Measurements from ENCODE around the gene NDRG3. TPM values are rescaled to one million over a fixed set of nuclear protein-coding genes. Genes with fewer than 3 reads are reported as not detected.

Gene NDRG3
- total RNA-seq, 1 donor from 2014 or later: 24.7 TPM

- H3K4me1 Mint-ChIP-seq (ENCODE audit: low read depth): peaks cover 6% of the 10 kb centered on the region
- no peak overlapping the region for H3K27ac Mint-ChIP-seq
- H3K36me3 Mint-ChIP-seq (ENCODE audit: insufficient read depth): no peaks in the 10 kb centered on the region
- H3K9me3 Mint-ChIP-seq (ENCODE audit: low read depth): no peaks in the 10 kb centered on the region
- TF ChIP-seq CTCF (IDR thresholded peaks at IDR 0.05; ENCODE audit: unreplicated experiment): no peak
- H3K27me3 Mint-ChIP-seq: no peaks in the 10 kb centered on the region
- DNase-seq (ENCODE audit: low spot score, unreplicated experiment): no peak
- no peak overlapping the region for H3K4me3 Mint-ChIP-seq (ENCODE audit: low read depth)
These were observed 117.8 kb downstream of the NDRG3 start for GRCh38 chr20:36628076-36628475.

- DNase-seq (ENCODE audit: low spot score, unreplicated experiment): no peak
- Mint-ChIP-seq H3K36me3 (ENCODE audit: insufficient read depth) (no peaks in the 10 kb centered on the region), H3K9me3 (ENCODE audit: low read depth) (no peaks in the 10 kb centered on the region), H3K4me3 (ENCODE audit: low read depth) (no peak overlapping the region), H3K27ac (no peak overlapping the region), H3K27me3 (no peaks in the 10 kb centered on the region), H3K4me1 (ENCODE audit: low read depth) (peaks cover 4% of the 10 kb centered on the region)
- no peak for TF ChIP-seq CTCF (IDR thresholded peaks at IDR 0.05; ENCODE audit: unreplicated experiment)
These were observed 121.0 kb downstream of the NDRG3 start for GRCh38 chr20:36624944-36625324.

GRCh38 chr20:36624068-36624943, 121.6 kb downstream of the NDRG3 start:
- no peak for DNase-seq (ENCODE audit: low spot score, unreplicated experiment)
- H3K36me3 Mint-ChIP-seq (ENCODE audit: insufficient read depth): no peaks in the 10 kb centered on the region
- no peak for TF ChIP-seq CTCF (IDR thresholded peaks at IDR 0.05; ENCODE audit: unreplicated experiment)
- H3K4me3 Mint-ChIP-seq (ENCODE audit: low read depth): no peak overlapping the region
- H3K9me3 Mint-ChIP-seq (ENCODE audit: low read depth): no peaks in the 10 kb centered on the region
- peaks cover 4% of the 10 kb centered on the region for H3K4me1 Mint-ChIP-seq (ENCODE audit: low read depth)
- H3K27ac Mint-ChIP-seq: peak overlapping the region; percentile 46
- no peaks in the 10 kb centered on the region for H3K27me3 Mint-ChIP-seq

GRCh38 chr20:36623444-36623843, 122.4 kb downstream of the NDRG3 start:
- Mint-ChIP-seq H3K27me3 (no peaks in the 10 kb centered on the region), H3K27ac (no peak overlapping the region), H3K4me1 (ENCODE audit: low read depth) (peaks cover 4% of the 10 kb centered on the region), H3K36me3 (ENCODE audit: insufficient read depth) (no peaks in the 10 kb centered on the region), H3K4me3 (ENCODE audit: low read depth) (no peak overlapping the region), H3K9me3 (ENCODE audit: low read depth) (no peaks in the 10 kb centered on the region)
- DNase-seq (ENCODE audit: low spot score, unreplicated experiment): no peak
- TF ChIP-seq CTCF (IDR thresholded peaks at IDR 0.05; ENCODE audit: unreplicated experiment): no peak

GRCh38 chr20:36620917-36621316, 125.0 kb downstream of the NDRG3 start:
- Mint-ChIP-seq H3K36me3 (ENCODE audit: insufficient read depth) (no peaks in the 10 kb centered on the region), H3K27ac (no peak overlapping the region), H3K4me1 (ENCODE audit: low read depth) (peaks cover 4% of the 10 kb centered on the region), H3K9me3 (ENCODE audit: low read depth) (no peaks in the 10 kb centered on the region), H3K4me3 (ENCODE audit: low read depth) (no peak overlapping the region), H3K27me3 (no peaks in the 10 kb centered on the region)
- no peak for DNase-seq (ENCODE audit: low spot score, unreplicated experiment)
- no peak for TF ChIP-seq CTCF (IDR thresholded peaks at IDR 0.05; ENCODE audit: unreplicated experiment)

Measured in progenitor cell of endocrine pancreas (in vitro differentiated cells).